Mammary epithelial cell (primary cell): Measurements from ENCODE around the gene BPIFB4.

Source experiments
- CTCF ChIP-seq, 2 donors: IDR thresholded peaks in 1 of 2; conservative IDR thresholded peaks in 1 of 2; 2 replicates each; pipeline ENCODE4 v1.5.1; 2011 to 2012; ENCODE audit warnings: inconsistent platforms in 2 of 2, low read length in 2 of 2, mild to moderate bottlenecking in 2 of 2, control low read depth in 1 of 2, low read depth in 1 of 2; ENCODE audit not compliant: insufficient read depth in 1 of 2; ENCODE audit errors: extremely low read depth in 1 of 2
- EZH2 ChIP-seq: IDR thresholded peaks from 2 replicates; pipeline ENCODE4 v1.6.1; 2012; ENCODE audit warnings: low read length, inconsistent platforms, borderline replicate concordance

- TF ChIP-seq EZH2 = no peak
- TF ChIP-seq CTCF (conservative IDR thresholded peaks at IDR 0.05 in 1 of 2, IDR thresholded peaks at IDR 0.05 in 1 of 2; ENCODE audit: extremely low read depth in 1 of 2, insufficient read depth in 1 of 2, low read depth in 1 of 2, low read length in 2 of 2) = no peak
Observed at GRCh38 chr20:33148040-33148439, 68.6 kb downstream of the BPIFB4 start.
